Measurements from ENCODE around the gene PBX3. TPM values are rescaled to one million over a fixed set of nuclear protein-coding genes. Genes with fewer than 3 reads are reported as not detected.

PBX3 gene
- total RNA-seq, 1 experiment from 2014 or later: 46.0 TPM

DNA sequence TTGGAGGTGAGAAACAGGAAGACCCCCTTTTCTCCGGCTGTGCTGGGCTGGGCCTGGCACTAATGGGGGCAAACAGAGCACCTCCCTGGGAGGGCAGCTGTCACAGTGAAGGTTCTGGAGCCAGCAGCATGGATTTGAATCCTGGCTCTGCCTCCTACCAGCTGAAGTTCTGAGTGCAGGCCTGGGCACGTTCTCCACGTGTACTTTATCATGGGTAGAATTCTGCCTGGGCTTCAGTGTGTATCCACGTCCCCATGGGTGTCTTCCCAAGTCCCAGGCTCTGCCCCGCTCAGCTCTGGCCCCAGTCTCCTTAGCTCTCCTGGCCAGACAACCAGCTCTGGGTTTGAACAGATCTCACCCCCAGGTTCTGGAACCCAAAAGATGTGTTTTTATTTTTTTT, 223.2 kb downstream of the PBX3 start:
- no peaks in the 10 kb centered on the region; the same call in 1 of the 2 replicates for H3K27me3 Mint-ChIP-seq (ENCODE audit: low read depth)
- H2BK20ac ChIP-seq (ENCODE audit: low read depth, low read length, poor library complexity, severe bottlenecking): no peak overlapping the region
- no peak overlapping the region for H3K4ac ChIP-seq (ENCODE audit: low read depth, low read length)
- WGBS (ENCODE audit: extremely low coverage, insufficient read length, low lambda C conversion rate): no CpG with 5 or more reads among the region's 5 CpGs
- H3K18ac ChIP-seq (ENCODE audit: insufficient read length, low read depth, low read length): no peak overlapping the region
- H2BK15ac ChIP-seq (ENCODE audit: low read depth, low read length): no peak overlapping the region
- H3K9ac ChIP-seq (ENCODE audit: extremely low read depth, insufficient read length, low read length): no peak overlapping the region
- no peak overlapping the region for H3K27ac ChIP-seq (ENCODE audit: insufficient read length, low read depth, low read length)
- no peak overlapping the region for H3K4me2 ChIP-seq (ENCODE audit: insufficient read depth, insufficient read length, low read length)
- no peak overlapping the region for H2BK120ac ChIP-seq (ENCODE audit: low read depth, low read length, poor library complexity, severe bottlenecking)
- H3K9me3 Mint-ChIP-seq: peaks cover 3 to 5% of the 10 kb centered on the region in 2 experiments
- H3T11ph ChIP-seq (ENCODE audit: low read length): no peak overlapping the region
- no peak overlapping the region for H3K56ac ChIP-seq (ENCODE audit: insufficient read length, low read depth, low read length)
- TF ChIP-seq, protein P1, sequence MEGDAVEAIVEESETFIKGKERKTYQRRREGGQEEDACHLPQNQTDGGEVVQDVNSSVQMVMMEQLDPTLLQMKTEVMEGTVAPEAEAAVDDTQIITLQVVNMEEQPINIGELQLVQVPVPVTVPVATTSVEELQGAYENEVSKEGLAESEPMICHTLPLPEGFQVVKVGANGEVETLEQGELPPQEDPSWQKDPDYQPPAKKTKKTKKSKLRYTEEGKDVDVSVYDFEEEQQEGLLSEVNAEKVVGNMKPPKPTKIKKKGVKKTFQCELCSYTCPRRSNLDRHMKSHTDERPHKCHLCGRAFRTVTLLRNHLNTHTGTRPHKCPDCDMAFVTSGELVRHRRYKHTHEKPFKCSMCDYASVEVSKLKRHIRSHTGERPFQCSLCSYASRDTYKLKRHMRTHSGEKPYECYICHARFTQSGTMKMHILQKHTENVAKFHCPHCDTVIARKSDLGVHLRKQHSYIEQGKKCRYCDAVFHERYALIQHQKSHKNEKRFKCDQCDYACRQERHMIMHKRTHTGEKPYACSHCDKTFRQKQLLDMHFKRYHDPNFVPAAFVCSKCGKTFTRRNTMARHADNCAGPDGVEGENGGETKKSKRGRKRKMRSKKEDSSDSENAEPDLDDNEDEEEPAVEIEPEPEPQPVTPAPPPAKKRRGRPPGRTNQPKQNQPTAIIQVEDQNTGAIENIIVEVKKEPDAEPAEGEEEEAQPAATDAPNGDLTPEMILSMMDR (conservative IDR thresholded peaks at IDR 0.05): no peak
- H3K4me3 Mint-ChIP-seq: no peak overlapping the region
- H3K4me1 Mint-ChIP-seq: no peaks in the 10 kb centered on the region
- no peak overlapping the region for H4K8ac ChIP-seq (replicated peaks; ENCODE audit: insufficient read length, low read depth, low read length)
- no peak overlapping the region for H2BK12ac ChIP-seq (ENCODE audit: insufficient read length, low read depth, low read length)
- peaks cover 3 to 24% (median 19%) of the 10 kb centered on the region in 3 experiments; a peak in 5 of 7 replicates for H3K36me3 Mint-ChIP-seq (ENCODE audit: insufficient read depth in 1 of 3, low read depth in 3 of 3)
- no peak overlapping the region for H3K14ac ChIP-seq (ENCODE audit: insufficient read depth, low read length)
- no peaks in the 10 kb centered on the region for H3K4me1 ChIP-seq (ENCODE audit: insufficient read depth, low read length)
- no peaks in the 10 kb centered on the region for H3K79me1 ChIP-seq (ENCODE audit: insufficient read depth, low read depth, low read length, poor library complexity, severe bottlenecking)
- H3K79me2 ChIP-seq (ENCODE audit: insufficient read depth, low read length): no peaks in the 10 kb centered on the region
- H3K27me3 ChIP-seq (ENCODE audit: insufficient read depth, low read length): no peaks in the 10 kb centered on the region
- no peak overlapping the region for H3K23ac ChIP-seq (ENCODE audit: insufficient read length, low read depth, low read length)
- H3K23me2 ChIP-seq (ENCODE audit: insufficient read length, low read depth, low read length, poor library complexity, severe bottlenecking): no peaks in the 10 kb centered on the region
- H4K20me1 ChIP-seq (ENCODE audit: control insufficient read depth, insufficient read depth, insufficient read length): no peaks in the 10 kb centered on the region
- no peak overlapping the region for H4K5ac ChIP-seq (ENCODE audit: insufficient read length, low read depth, low read length)
- H3K27ac Mint-ChIP-seq: peak overlapping the region in 1 of 3 experiments; percentile 73; a peak in 2 of 7 replicates
- H2AK5ac ChIP-seq (ENCODE audit: insufficient read length, low read length): no peak overlapping the region
- H2BK5ac ChIP-seq (ENCODE audit: insufficient read length, low read length): no peak overlapping the region
- DNase-seq: no peak
- H2AFZ ChIP-seq (ENCODE audit: low read length): no peak overlapping the region
- H3K9me3 ChIP-seq (ENCODE audit: control insufficient read depth, low read depth, low read length): no peaks in the 10 kb centered on the region
- H4K91ac ChIP-seq (ENCODE audit: insufficient read length, low read depth, low read length): no peak overlapping the region
